HepG2 (cell line): ENCODE data around the gene TKFC. TPM values are rescaled to one million over a fixed set of nuclear protein-coding genes. Genes with fewer than 3 reads are reported as not detected.

Experiments used
- CENPT ChIP-seq: sonication (generic); formaldehyde crosslinking; IDR thresholded peaks from 2 replicates; pipeline ENCODE4 v1.8.0; 2022; ENCODE audit warnings: low read depth, mild to moderate bottlenecking, moderate library complexity, missing genetic modification reagents
- POLR2A ChIP-seq, 2 experiments: IDR thresholded peaks; 2 replicates each; pipeline ENCODE4 v1.6.1; 2011; ENCODE audit warnings: low read depth in 2 of 2, low read length in 2 of 2, mild to moderate bottlenecking in 1 of 2, moderate library complexity in 1 of 2; ENCODE audit not compliant: insufficient read depth in 1 of 2
- RAD21 ChIP-seq: fragments of 450-650 bp; formaldehyde crosslinking; IDR thresholded peaks from 2 replicates; pipeline ENCODE4 v1.5.0; 2020; ENCODE audit warnings: mild to moderate bottlenecking
- SALL1 ChIP-seq: sonication (generic); formaldehyde crosslinking; IDR thresholded peaks from 2 replicates; pipeline ENCODE4 v1.8.0; 2022; ENCODE audit warnings: mild to moderate bottlenecking, missing genetic modification reagents
- SAP130 ChIP-seq: IDR thresholded peaks from 2 replicates; pipeline ENCODE4 v1.6.1; 2016; ENCODE audit warnings: low read depth
- SMC3 ChIP-seq: IDR thresholded peaks from 2 replicates; pipeline ENCODE4 v1.6.1; 2011; ENCODE audit warnings: low read length, improper control_type of control experiment
- STAG1 ChIP-seq: sonication (generic); formaldehyde crosslinking; IDR thresholded peaks from 2 replicates; pipeline ENCODE4 v1.4.0; 2020; ENCODE audit warnings: missing genetic modification reagents
- THYN1 ChIP-seq: sonication (generic); formaldehyde crosslinking; IDR thresholded peaks from 2 replicates; pipeline ENCODE4 v1.8.1; 2023; ENCODE audit warnings: low read depth, mild to moderate bottlenecking, moderate library complexity, missing genetic modification reagents, borderline replicate concordance
- ZBTB8A ChIP-seq: sonication (generic); formaldehyde crosslinking; IDR thresholded peaks from 2 replicates; pipeline ENCODE4 v1.4.0; 2020; ENCODE audit warnings: mild to moderate bottlenecking, low read depth, missing genetic modification reagents, borderline replicate concordance
- ZNF761 ChIP-seq: sonication (generic); formaldehyde crosslinking; conservative IDR thresholded peaks from 2 replicates; pipeline ENCODE4 v1.4.0; 2020; ENCODE audit warnings: mild to moderate bottlenecking, missing genetic modification reagents
- ZSCAN21 ChIP-seq: sonication (generic); formaldehyde crosslinking; IDR thresholded peaks from 2 replicates; pipeline ENCODE4 v1.8.0; 2022; ENCODE audit warnings: mild to moderate bottlenecking, missing genetic modification reagents, moderate library complexity, borderline replicate concordance
- polyA plus RNA-seq, 8 experiments: library from polyadenylated mRNA; depleted of rRNA in 3 of 8; stranded (reverse) in 7 of 8; unstranded in 1 of 8; fragments of >200 nt; fragmentation: Illumina TruSeq in 4 of 8; extraction: Trizol in 4 of 8; gene quantifications; 2 replicates each; pipeline versions ENCODE4 v1.2.1 to v1.2.3, GENCODE V29; 2011 to 2016; ENCODE audit warnings: low read depth in 4 of 8, missing spikeins in 1 of 8, mixed read lengths in 1 of 8; ENCODE audit not compliant: insufficient read depth in 1 of 8
- total RNA-seq, 5 experiments: library from RNA; depleted of rRNA; stranded (reverse); fragments of >200 nt; fragmentation: Illumina TruSeq; extraction: Trizol; gene quantifications; 2 replicates each; pipeline ENCODE4 v1.2.3, GENCODE V29; 2016; ENCODE audit warnings: low read depth in 1 of 5
- TF ChIP-seq, protein P1 (sequence below): sonication (generic); formaldehyde crosslinking; IDR thresholded peaks from 2 replicates; pipeline ENCODE4 v1.5.0; 2020; ENCODE audit warnings: mild to moderate bottlenecking, missing genetic modification reagents, moderate library complexity

TKFC gene
- total and polyA plus RNA-seq, 2 of the 13 experiments (the other 11 are each of a cell fraction or from before 2014, with no cell fraction given): 147 to 197 TPM

DNA sequence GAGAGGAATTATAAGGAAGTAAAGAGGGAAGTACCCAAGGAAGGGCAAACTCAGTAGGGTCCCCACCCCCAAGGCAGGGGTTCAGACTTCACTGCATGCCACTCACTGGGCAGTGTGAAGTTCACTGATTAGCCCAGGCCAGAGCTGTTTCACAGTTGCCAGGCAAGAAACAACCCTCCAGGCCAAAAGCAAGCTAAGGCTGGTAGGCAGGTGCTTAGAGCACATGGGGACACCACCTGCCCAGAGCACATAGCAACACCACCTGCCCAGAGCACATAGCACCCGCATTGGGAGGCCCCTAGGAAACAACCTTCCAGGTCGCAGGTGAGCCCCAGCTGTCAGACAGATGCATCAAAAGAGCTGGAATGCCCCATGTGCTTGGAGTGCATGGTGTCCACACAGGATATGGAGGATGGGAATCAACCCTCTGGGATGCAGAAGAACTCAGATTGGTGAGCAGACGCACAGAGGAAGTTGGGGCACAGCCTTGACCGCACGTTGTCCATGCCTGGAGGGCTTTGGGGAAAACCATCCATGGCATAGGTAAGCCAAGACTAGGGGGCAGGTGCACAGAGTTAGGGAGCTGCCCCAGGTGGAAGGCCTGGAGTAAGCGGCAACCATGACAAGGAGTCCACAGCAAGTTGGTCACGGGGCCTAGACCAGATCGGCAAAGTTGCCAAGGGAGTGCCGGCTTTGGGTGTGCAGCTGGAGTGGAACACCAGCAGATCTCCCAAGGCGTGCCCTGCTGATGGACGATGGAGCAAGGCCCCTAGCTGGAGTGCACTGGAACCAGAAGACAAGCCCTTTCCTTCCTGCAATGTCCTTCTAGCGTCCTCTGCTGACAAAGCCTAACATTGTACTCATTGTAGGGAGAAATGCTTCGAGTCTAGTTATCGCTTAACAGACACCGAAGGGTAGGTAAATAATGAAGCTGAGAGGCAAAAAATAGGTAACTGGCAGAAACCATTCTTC, 51.5 kb downstream of the TKFC start (continued):
- 0 out of 2 replicates have a peak, but pooled peaks have one; percentile 39 for TF ChIP-seq ZNF761
- TF ChIP-seq ZBTB8A (CRISPR knock-in tag): no peak
- TF ChIP-seq THYN1 (CRISPR knock-in tag): no peak
- peak; percentile 22; the same call in 1 of the 2 replicates for TF ChIP-seq SALL1 (CRISPR knock-in tag)
- TF ChIP-seq, protein P1, sequence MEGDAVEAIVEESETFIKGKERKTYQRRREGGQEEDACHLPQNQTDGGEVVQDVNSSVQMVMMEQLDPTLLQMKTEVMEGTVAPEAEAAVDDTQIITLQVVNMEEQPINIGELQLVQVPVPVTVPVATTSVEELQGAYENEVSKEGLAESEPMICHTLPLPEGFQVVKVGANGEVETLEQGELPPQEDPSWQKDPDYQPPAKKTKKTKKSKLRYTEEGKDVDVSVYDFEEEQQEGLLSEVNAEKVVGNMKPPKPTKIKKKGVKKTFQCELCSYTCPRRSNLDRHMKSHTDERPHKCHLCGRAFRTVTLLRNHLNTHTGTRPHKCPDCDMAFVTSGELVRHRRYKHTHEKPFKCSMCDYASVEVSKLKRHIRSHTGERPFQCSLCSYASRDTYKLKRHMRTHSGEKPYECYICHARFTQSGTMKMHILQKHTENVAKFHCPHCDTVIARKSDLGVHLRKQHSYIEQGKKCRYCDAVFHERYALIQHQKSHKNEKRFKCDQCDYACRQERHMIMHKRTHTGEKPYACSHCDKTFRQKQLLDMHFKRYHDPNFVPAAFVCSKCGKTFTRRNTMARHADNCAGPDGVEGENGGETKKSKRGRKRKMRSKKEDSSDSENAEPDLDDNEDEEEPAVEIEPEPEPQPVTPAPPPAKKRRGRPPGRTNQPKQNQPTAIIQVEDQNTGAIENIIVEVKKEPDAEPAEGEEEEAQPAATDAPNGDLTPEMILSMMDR (CRISPR knock-in tag): peak; percentile 83
- 0 out of 2 replicates have a peak, but pooled peaks have one; percentile 40 for TF ChIP-seq CENPT
- peak; percentile 70 for TF ChIP-seq STAG1 (CRISPR knock-in tag)
- no peak for TF ChIP-seq POLR2A (IDR thresholded peaks at IDR 0.05; ENCODE audit: insufficient read depth in 1 of 2, low read depth in 2 of 2, low read length in 2 of 2)
- 0 out of 2 replicates have a peak, but pooled peaks have one; percentile 9 for TF ChIP-seq SAP130 (CRISPR knock-in tag)
- TF ChIP-seq SMC3: peak; percentile 51; the same call in 1 of the 2 replicates
- 0 out of 2 replicates have a peak, but pooled peaks have one; percentile 18 for TF ChIP-seq RAD21
- 0 out of 2 replicates have a peak, but pooled peaks have one; percentile 37 for TF ChIP-seq ZSCAN21 (CRISPR knock-in tag)
